Smooth muscle cell (in vitro differentiated cells): ENCODE measurements around the gene RAPGEF1. TPM values are rescaled to one million over a fixed set of nuclear protein-coding genes. Genes with fewer than 3 reads are reported as not detected.

ENCODE experiments used
- DNase-seq: peaks from one replicate; lab custom pipeline; 2025; ENCODE audit not compliant: unreplicated experiment; lab: John Stamatoyannopoulos, UW
- H2AFZ ChIP-seq: fragments of 200-600 bp; sonication (generic); 2 replicates; pipeline ENCODE4 v1.6.0; 2016; ENCODE audit warnings: antibody characterized with exemption, low read depth, mild to moderate bottlenecking
- H3F3A ChIP-seq: fragments of 200-600 bp; sonication (generic); 2 replicates; pipeline ENCODE4 v1.6.0; 2017; ENCODE audit warnings: antibody characterized with exemption, low read depth
- H3K27ac ChIP-seq: fragments of 200-600 bp; sonication (generic); 2 replicates; pipeline ENCODE4 v1.5.1; 2016; ENCODE audit warnings: low read depth, mild to moderate bottlenecking
- H3K27me3 ChIP-seq: fragments of 200-600 bp; sonication (generic); 2 replicates; pipeline ENCODE4 v1.6.1; 2016; ENCODE audit warnings: low read depth, mild to moderate bottlenecking
- H3K36me3 ChIP-seq: fragments of 200-600 bp; sonication (generic); 2 replicates; pipeline ENCODE4 v1.5.1; 2016; ENCODE audit warnings: low read depth
- H3K4me1 ChIP-seq: fragments of 200-600 bp; sonication (generic); 2 replicates; pipeline ENCODE4 v1.5.1; 2016; ENCODE audit warnings: low read depth
- H3K4me2 ChIP-seq: fragments of 200-600 bp; sonication (generic); 2 replicates; pipeline ENCODE4 v1.6.0; 2016; ENCODE audit warnings: mild to moderate bottlenecking
- H3K4me3 ChIP-seq: fragments of 200-600 bp; sonication (generic); 2 replicates; pipeline ENCODE4 v1.5.1; 2016; ENCODE audit warnings: mild to moderate bottlenecking
- H3K79me2 ChIP-seq: fragments of 200-600 bp; sonication (generic); 2 replicates; pipeline ENCODE4 v1.6.0; 2016; ENCODE audit warnings: low read depth, mild to moderate bottlenecking
- H3K9ac ChIP-seq: fragments of 200-600 bp; sonication (generic); 2 replicates; pipeline ENCODE4 v1.6.0; 2016; ENCODE audit warnings: low read depth
- H3K9me3 ChIP-seq: fragments of 200-600 bp; sonication (generic); replicated peaks from 2 replicates; pipeline ENCODE4 v1.5.1; 2016; ENCODE audit warnings: low read depth
- H4K20me1 ChIP-seq: fragments of 200-600 bp; sonication (generic); 2 replicates; pipeline ENCODE4 v1.6.0; 2016; ENCODE audit warnings: low read depth
- CTCF ChIP-seq: fragments of 200-600 bp; sonication (generic); IDR thresholded peaks from 2 replicates; pipeline ENCODE4 v1.5.1; 2017; ENCODE audit warnings: borderline replicate concordance, mild to moderate bottlenecking, antibody characterized with exemption; ENCODE audit not compliant: insufficient read depth, poor library complexity, severe bottlenecking
- WGBS: methylation state at CpG from one replicate; pipeline ENCODE4 v1.1.7; 2016; ENCODE audit warnings: low lambda C conversion rate; 5-methylcytosine and 5-hydroxymethylcytosine counted together
- polyA plus RNA-seq: library from polyadenylated mRNA; unstranded; fragments of >200 nt; fragmentation: Nextera tagmentation; extraction: Ambion mirVana; gene quantifications from 2 replicates; pipeline ENCODE4 v1.2.1, GENCODE V29; 2016
- total RNA-seq: library from RNA; depleted of rRNA; stranded (reverse); fragments of >200 nt; gene quantifications from 2 replicates; pipeline ENCODE4 v1.2.3, GENCODE V29; 2014

Gene RAPGEF1
- total and polyA plus RNA-seq, 2 experiments from 2014 or later, result 16.4 to 17.8 TPM

DNA sequence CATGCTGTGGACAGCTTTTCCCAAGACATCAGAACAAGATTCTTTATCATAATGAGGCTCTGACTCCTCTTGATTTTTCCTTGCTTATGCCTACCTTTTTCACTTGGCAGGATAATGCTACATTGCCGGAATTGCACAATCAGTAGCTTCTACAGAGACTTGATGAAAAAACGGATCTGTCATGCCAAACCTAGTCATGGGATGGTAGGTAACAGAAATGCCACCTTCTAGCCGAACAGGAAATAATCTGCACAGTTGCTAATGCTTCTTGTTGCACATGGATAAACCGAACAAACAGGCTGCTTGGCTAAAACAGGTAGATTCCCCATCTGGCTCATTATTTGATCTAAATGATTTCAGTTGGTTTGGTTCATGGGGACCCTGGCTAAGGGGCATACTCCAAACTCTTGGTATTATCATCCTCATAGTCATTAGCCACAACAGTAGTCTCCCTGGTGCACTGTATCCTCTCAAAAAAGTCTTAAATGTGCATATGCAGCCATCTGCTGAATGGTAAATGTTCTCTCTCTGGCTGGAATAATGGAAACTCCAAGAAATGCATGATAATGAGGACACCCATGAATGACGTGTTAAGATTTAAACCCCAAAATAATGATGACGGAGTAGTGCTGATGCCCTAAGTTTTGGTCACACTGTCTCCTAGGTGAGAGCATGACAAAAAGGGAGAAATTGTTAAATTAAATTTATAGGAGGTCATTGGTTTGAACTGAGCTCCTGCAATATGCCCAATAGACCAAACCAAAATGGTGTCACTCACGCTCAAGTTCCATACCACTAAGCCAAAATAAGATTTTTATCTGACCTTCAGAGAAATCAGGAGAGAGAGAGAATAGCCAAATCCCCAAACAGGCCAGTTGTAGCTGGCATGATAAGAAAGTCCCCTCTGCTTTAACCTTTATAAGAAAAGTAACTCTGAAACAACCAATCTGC lies 47.0 kb downstream of the RAPGEF1 start:
- H3K4me2 ChIP-seq, result no peak overlapping the region
- no peak overlapping the region for H3K27ac ChIP-seq
- no peak for TF ChIP-seq CTCF
- no peaks in the 10 kb centered on the region for H3F3A ChIP-seq
- H4K20me1 ChIP-seq, result peaks cover 75% of the 10 kb centered on the region
- peaks cover 39% of the 10 kb centered on the region for H3K79me2 ChIP-seq
- H3K9ac ChIP-seq, result no peak overlapping the region
- no peak overlapping the region for H3K4me3 ChIP-seq
- no peaks in the 10 kb centered on the region for H3K36me3 ChIP-seq
- H2AFZ ChIP-seq, result no peak overlapping the region
- no peaks in the 10 kb centered on the region for H3K27me3 ChIP-seq
- DNase-seq, result no peak
- H3K9me3 ChIP-seq, result no peaks in the 10 kb centered on the region
- H3K4me1 ChIP-seq, result peaks cover 20% of the 10 kb centered on the region
- WGBS, result 95% methylated on average over 7 of the region's 7 CpGs

- no peak for DNase-seq
- Histone ChIP-seq H3K9ac (no peak overlapping the region), H3K4me2 (no peak overlapping the region), H3K9me3 (no peaks in the 10 kb centered on the region), H3K4me3 (no peak overlapping the region), H3F3A (no peaks in the 10 kb centered on the region), H3K4me1 (peaks cover 20% of the 10 kb centered on the region), H2AFZ (no peak overlapping the region), H3K27ac (no peak overlapping the region), H3K27me3 (no peaks in the 10 kb centered on the region), H3K79me2 (peaks cover 43% of the 10 kb centered on the region), H3K36me3 (no peaks in the 10 kb centered on the region), H4K20me1 (peaks cover 67% of the 10 kb centered on the region)
- 90% methylated on average over 7 of the region's 7 CpGs for WGBS
- TF ChIP-seq CTCF, result no peak
Observed at GRCh38 chr9:131691969-131692611, 47.8 kb downstream of the RAPGEF1 start.

DNA sequence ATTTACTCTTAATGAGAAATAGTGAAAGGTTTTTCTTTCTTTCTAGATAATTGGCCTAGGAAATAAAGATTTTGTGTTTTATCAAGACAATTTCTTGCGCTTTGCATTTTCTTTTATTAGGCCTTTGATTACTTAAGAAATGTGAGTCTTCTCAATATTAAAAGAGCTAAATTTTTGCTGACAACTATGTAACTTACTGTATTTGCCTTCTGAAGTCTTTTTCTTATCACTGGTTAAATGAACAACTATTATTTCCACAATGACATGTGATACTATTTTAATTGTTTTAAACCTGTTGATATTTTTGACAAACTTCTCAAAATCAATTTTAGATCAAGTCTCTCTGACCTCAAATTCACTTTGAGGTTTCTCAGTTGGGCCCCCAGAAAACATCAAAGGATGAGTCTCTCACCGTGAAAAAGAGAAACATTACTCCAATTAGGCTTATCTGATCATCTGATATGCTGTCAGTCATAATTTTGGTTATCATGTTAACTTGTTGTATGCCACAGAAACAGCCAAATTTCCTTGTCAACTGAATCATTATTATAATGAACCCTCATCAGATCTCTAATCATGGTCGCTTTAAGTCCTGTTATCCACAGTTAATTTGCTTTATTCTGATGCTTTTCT lies 48.8 kb downstream of the RAPGEF1 start:
- no peak overlapping the region for H3K4me3 ChIP-seq
- TF ChIP-seq CTCF, result no peak
- peaks cover 51% of the 10 kb centered on the region for H3K79me2 ChIP-seq
- H3K9ac ChIP-seq, result no peak overlapping the region
- no peaks in the 10 kb centered on the region for H3K9me3 ChIP-seq
- H3K27me3 ChIP-seq, result no peaks in the 10 kb centered on the region
- H2AFZ ChIP-seq, result no peak overlapping the region
- WGBS, result 77% methylated on average over 3 of the region's 3 CpGs
- no peak overlapping the region for H3K4me2 ChIP-seq
- DNase-seq, result no peak
- peaks cover 20% of the 10 kb centered on the region for H3K4me1 ChIP-seq
- H3K27ac ChIP-seq, result no peak overlapping the region
- no peaks in the 10 kb centered on the region for H3F3A ChIP-seq
- peaks cover 56% of the 10 kb centered on the region for H4K20me1 ChIP-seq
- H3K36me3 ChIP-seq, result no peaks in the 10 kb centered on the region
